H1 (cell line): ENCODE data around the gene KIT. TPM values are rescaled to one million over a fixed set of nuclear protein-coding genes. Genes with fewer than 3 reads are reported as not detected.

Experiments
- CTCF ChIA-PET: fragments of 300-600 bp; sonication (Branson Sonifier 250); formaldehyde crosslinking; loops from one replicate; lab custom pipeline; 2021; ENCODE audit not compliant: partially characterized antibody; lab: Charles Lee
- POLR2A ChIA-PET: fragments of 300-600 bp; sonication (Branson Sonifier 250); formaldehyde crosslinking; loops from one replicate; lab custom pipeline; 2021; ENCODE audit warnings: inconsistent platforms; ENCODE audit not compliant: partially characterized antibody; lab: Charles Lee
- DNase-seq, 2 experiments: peaks; one replicate each; pipeline versions ENCODE4 v3.0.0 to v3.0.0-alpha.2; 2010 to 2022; ENCODE audit warnings: low spot score in 2 of 2, low read depth in 1 of 2, mixed read lengths in 1 of 2
- FAIRE-seq: peaks from 2 replicates; lab custom pipeline; 2011; peaks lifted over from hg19 to GRCh38; lab: Jason Lieb, UNC
- H2AFZ ChIP-seq: 2 replicates; pipeline ENCODE4 v1.8.1; 2012; ENCODE audit warnings: low read length, inconsistent platforms
- H2AK5ac ChIP-seq: 2 replicates; pipeline ENCODE4 v1.6.1; 2013; ENCODE audit warnings: low read depth, low read length
- H2BK120ac ChIP-seq: replicated peaks from 2 replicates; pipeline ENCODE3; 2013; ENCODE audit warnings: low read depth, low read length, inconsistent platforms
- H2BK12ac ChIP-seq: 2 replicates; pipeline ENCODE4 v1.6.1; 2013; ENCODE audit warnings: low read depth, low read length
- H2BK15ac ChIP-seq: 2 replicates; pipeline ENCODE4 v1.6.1; 2013; ENCODE audit warnings: low read length
- H2BK20ac ChIP-seq: 2 replicates; pipeline ENCODE4 v1.6.1; 2013; ENCODE audit warnings: low read length
- H2BK5ac ChIP-seq: 2 replicates; pipeline ENCODE4 v1.6.1; 2013; ENCODE audit warnings: low read depth, low read length
- H3K14ac ChIP-seq: 2 replicates; pipeline ENCODE4 v1.6.1; 2013; ENCODE audit warnings: inconsistent platforms; ENCODE audit not compliant: insufficient read length
- H3K18ac ChIP-seq: 2 replicates; pipeline ENCODE4 v1.6.1; 2013; ENCODE audit warnings: low read length; ENCODE audit errors: extremely low read depth
- H3K23ac ChIP-seq: 2 replicates; pipeline ENCODE4 v1.6.1; 2013; ENCODE audit warnings: inconsistent platforms; ENCODE audit not compliant: insufficient read length
- H3K23me2 ChIP-seq: 2 replicates; pipeline ENCODE4 v1.6.1; 2013; ENCODE audit warnings: low read depth, low read length
- H3K27ac ChIP-seq: 2 replicates; pipeline ENCODE4 v1.6.1; 2011; ENCODE audit warnings: low read depth, low read length, inconsistent platforms
- H3K27me3 ChIP-seq, 4 experiments: replicated peaks in 1 of 4; 1 replicate in 1 of 4; 2 replicates in 3 of 4; pipeline versions ENCODE4 v1.6.1 to v1.8.1; 2011 to 2013; ENCODE audit warnings: low read length in 3 of 4, mild to moderate bottlenecking in 3 of 4, inconsistent platforms in 2 of 4, mixed read lengths in 2 of 4, moderate library complexity in 1 of 4; ENCODE audit not compliant: control insufficient read depth in 3 of 4, insufficient read depth in 3 of 4; ENCODE audit errors: extremely low read depth in 1 of 4
- H3K36me3 ChIP-seq, 4 experiments: 2 replicates each; pipeline versions ENCODE4 v1.6.1 to v1.8.1; 2011 to 2013; ENCODE audit warnings: mild to moderate bottlenecking in 4 of 4, low read length in 3 of 4, moderate library complexity in 2 of 4, control low read depth in 1 of 4, inconsistent platforms in 1 of 4; ENCODE audit not compliant: insufficient read depth in 4 of 4, control insufficient read depth in 2 of 4
- H3K4ac ChIP-seq: replicated peaks from 2 replicates; pipeline ENCODE3; 2013; ENCODE audit warnings: low read length, low read depth, mixed read lengths, inconsistent platforms; ENCODE audit not compliant: insufficient read length
- H3K4me1 ChIP-seq, 4 experiments: replicated peaks in 1 of 4; 1 replicate in 1 of 4; 2 replicates in 3 of 4; pipeline versions ENCODE4 v1.6.1 to v1.8.1; 2011 to 2013; ENCODE audit warnings: low read length in 3 of 4, inconsistent platforms in 2 of 4, mixed read lengths in 1 of 4; ENCODE audit not compliant: insufficient read depth in 4 of 4, control insufficient read depth in 3 of 4
- H3K4me2 ChIP-seq, 2 experiments: 2 replicates each; pipeline versions ENCODE4 v1.6.1 to v1.8.1; 2011 to 2013; ENCODE audit warnings: low read depth in 2 of 2, low read length in 2 of 2, control low read depth in 1 of 2, inconsistent platforms in 1 of 2, mild to moderate bottlenecking in 1 of 2; ENCODE audit not compliant: insufficient read depth in 1 of 2
- H3K4me3 ChIP-seq, 4 experiments: fragments of 200-600, 300-600 bp in 1 of 4; sonication (generic), shearing (Covaris generic), sonication (Bioruptor Twin) in 1 of 4; 2 replicates each; pipeline versions ENCODE4 v1.5.1 to v1.8.1; 2011 to 2016; ENCODE audit warnings: low read length in 4 of 4, low read depth in 3 of 4, control low read depth in 2 of 4, inconsistent platforms in 2 of 4, mild to moderate bottlenecking in 2 of 4, mixed read lengths in 1 of 4, moderate library complexity in 1 of 4; ENCODE audit not compliant: insufficient read depth in 2 of 4; ENCODE audit errors: extremely low read depth in 1 of 4
- H3K56ac ChIP-seq: replicated peaks from 2 replicates; pipeline ENCODE3; 2013; ENCODE audit warnings: low read depth, mild to moderate bottlenecking, mixed read lengths, low read length, inconsistent platforms; ENCODE audit not compliant: insufficient read length
- H3K79me1 ChIP-seq: 2 replicates; pipeline ENCODE4 v1.6.1; 2013; ENCODE audit warnings: low read depth, low read length, control low read depth
- H3K79me2 ChIP-seq, 2 experiments: 2 replicates each; pipeline versions ENCODE4 v1.6.1 to v1.8.1; 2012 to 2013; ENCODE audit warnings: low read length in 2 of 2, mild to moderate bottlenecking in 2 of 2, inconsistent platforms in 1 of 2; ENCODE audit not compliant: insufficient read depth in 2 of 2, control insufficient read depth in 1 of 2
- H3K9ac ChIP-seq, 4 experiments: replicated peaks in 1 of 4; 1 replicate in 1 of 4; 2 replicates in 3 of 4; pipeline versions ENCODE4 v1.6.1 to v1.8.1; 2011 to 2013; ENCODE audit warnings: low read depth in 3 of 4, low read length in 3 of 4, control low read depth in 2 of 4, mild to moderate bottlenecking in 2 of 4, moderate library complexity in 2 of 4, inconsistent platforms in 1 of 4; ENCODE audit errors: extremely low read depth in 1 of 4
- H3K9me3 ChIP-seq, 2 experiments: 2 replicates each; pipeline versions ENCODE4 v1.6.1 to v1.8.1; 2012 to 2013; ENCODE audit warnings: mild to moderate bottlenecking in 2 of 2, moderate library complexity in 2 of 2, control low read depth in 1 of 2, inconsistent platforms in 1 of 2, low read depth in 1 of 2, low read length in 1 of 2, mixed read lengths in 1 of 2; ENCODE audit not compliant: insufficient read depth in 2 of 2
- H4K20me1 ChIP-seq, 2 experiments: replicated peaks in 1 of 2; 2 replicates each; pipeline versions ENCODE3 to v1.8.1; 2011 to 2013; ENCODE audit warnings: inconsistent platforms in 2 of 2, low read length in 2 of 2, mild to moderate bottlenecking in 1 of 2; ENCODE audit not compliant: insufficient read depth in 2 of 2, control insufficient read depth in 1 of 2
- H4K5ac ChIP-seq: 2 replicates; pipeline ENCODE4 v1.6.1; 2013; ENCODE audit warnings: low read length, low read depth, mixed read lengths, inconsistent platforms; ENCODE audit not compliant: insufficient read length
- H4K8ac ChIP-seq: 2 replicates; pipeline ENCODE4 v1.8.0; 2013; ENCODE audit warnings: mild to moderate bottlenecking, moderate library complexity, low read length, inconsistent platforms; ENCODE audit not compliant: insufficient read depth; ENCODE audit errors: extremely low read depth
- H4K91ac ChIP-seq: replicated peaks from 2 replicates; pipeline ENCODE3; 2013; ENCODE audit warnings: low read length, mixed read lengths, inconsistent platforms; ENCODE audit not compliant: insufficient read length
- GABPA ChIP-seq: IDR thresholded peaks from 2 replicates; pipeline ENCODE4 v1.6.1; 2011; ENCODE audit warnings: mild to moderate bottlenecking, low read length, moderate library complexity, borderline replicate concordance; ENCODE audit not compliant: insufficient read depth
- SAP30 ChIP-seq: fragments of 300-600 bp; sonication (generic); IDR thresholded peaks from 2 replicates; pipeline ENCODE4 v1.7.1; 2012; ENCODE audit warnings: low read length, moderate library complexity, mild to moderate bottlenecking, inconsistent platforms; ENCODE audit not compliant: insufficient read depth, insufficient replicate concordance
- SP2 ChIP-seq: IDR thresholded peaks from 2 replicates; pipeline ENCODE4 v1.6.1; 2012; ENCODE audit warnings: mild to moderate bottlenecking, low read length, inconsistent platforms
- TBP ChIP-seq: IDR thresholded peaks from 2 replicates; pipeline ENCODE4 v1.6.1; 2011; ENCODE audit warnings: low read depth, low read length, improper control_type of control experiment
- WGBS, 2 experiments: shearing (Covaris generic) in 1 of 2; methylation state at CpG; one replicate each; pipeline versions ENCODE4 v1.1.6 to v1.1.7; 2013 to 2015; ENCODE audit warnings: low lambda C conversion rate in 2 of 2, mixed read lengths in 2 of 2, inconsistent platforms in 1 of 2, low coverage in 1 of 2, missing lambda C conversion rate in 1 of 2; ENCODE audit not compliant: insufficient replicate concordance in 2 of 2, insufficient coverage in 1 of 2, insufficient read length in 1 of 2; ENCODE audit errors: extremely low coverage in 1 of 2, missing lambda C conversion rate in 1 of 2; 5-methylcytosine and 5-hydroxymethylcytosine counted together
- polyA plus RNA-seq, 7 experiments: library from polyadenylated mRNA; depleted of rRNA in 3 of 7; stranded (reverse) in 5 of 7; unstranded in 2 of 7; fragments of >200 nt in 5 of 7; fragments of 200-250 nt in 2 of 7; gene quantifications; 1 replicate in 5 of 7; 2 replicates in 1 of 7; 4 replicates in 1 of 7; pipeline versions ENCODE4 v1.2.1 to v1.2.3, GENCODE V29; 2011 to 2013; ENCODE audit warnings: missing spikeins in 2 of 7, mixed read lengths in 2 of 7
- total RNA-seq: library from RNA; stranded (reverse); fragmentation: NEBNext Ultra II Directional; extraction: Animal tissue kit (Norgen Biotek cat#: 25700); gene quantifications from 2 replicates; pipeline ENCODE4 v1.2.1, GENCODE V29; 2021
- TF ChIP-seq, protein P1 (sequence below): IDR thresholded peaks from 2 replicates; pipeline ENCODE4 v1.6.1; 2012; ENCODE audit warnings: inconsistent platforms
- TF ChIP-seq, protein P2 (sequence below), 3 experiments: IDR thresholded peaks; 1 replicate in 2 of 3; 2 replicates in 1 of 3; pipeline versions ENCODE4 v1.5.1 to v1.6.1; 2011; ENCODE audit warnings: low read length in 3 of 3, mild to moderate bottlenecking in 3 of 3, inconsistent platforms in 2 of 3, low read depth in 1 of 3, moderate library complexity in 1 of 3; ENCODE audit not compliant: insufficient read depth in 1 of 3; ENCODE audit errors: control extremely low read depth in 1 of 3

KIT gene
- total and polyA plus RNA-seq, 2 of the 8 experiments (the other 6 are each of a cell fraction or from before 2014, with no cell fraction given) = 14.4 to 24.8 TPM

DNA sequence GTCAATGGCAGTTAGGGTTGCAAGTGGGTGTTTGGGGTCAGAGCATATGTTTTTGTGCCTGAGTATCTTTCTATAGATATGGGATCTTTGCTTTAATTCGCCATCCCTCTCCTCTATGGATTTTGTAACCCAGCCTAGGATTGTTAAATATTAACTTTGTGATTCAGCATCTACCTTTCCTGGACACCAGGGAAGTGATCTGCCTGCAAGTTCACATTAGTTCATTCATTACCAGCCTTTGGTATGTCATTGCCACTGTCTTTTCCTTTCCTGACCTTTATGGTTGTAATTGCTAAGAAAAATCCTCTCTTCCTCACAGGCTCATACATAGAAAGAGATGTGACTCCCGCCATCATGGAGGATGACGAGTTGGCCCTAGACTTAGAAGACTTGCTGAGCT, 73.8 kb downstream of the KIT start:
- H2AK5ac ChIP-seq = no peak overlapping the region
- no peak for FAIRE-seq
- no peak overlapping the region for H3K27ac ChIP-seq
- H3K56ac ChIP-seq = no peak overlapping the region
- ChIA-PET CTCF (no interaction called here), POLR2A (no interaction called here)
- H2AFZ ChIP-seq = no peak overlapping the region
- H3K4me1 ChIP-seq = peaks cover 0 to 3% (median 1%) of the 10 kb centered on the region in 4 experiments; a peak in 2 of 7 replicates
- no peaks in the 10 kb centered on the region for H3K9me3 ChIP-seq
- no peak overlapping the region for H3K4ac ChIP-seq
- H3K27me3 ChIP-seq = no peaks in the 10 kb centered on the region
- no peak overlapping the region for H4K5ac ChIP-seq
- H3K9ac ChIP-seq = no peak overlapping the region
- 68% methylated on average over 2 of the region's 3 CpGs; no CpG with 5 or more reads in 1 of the 2 experiments for WGBS, 2 experiments
- no peak overlapping the region for H3K4me3 ChIP-seq
- no peak overlapping the region for H3K4me2 ChIP-seq
- no peak overlapping the region for H2BK120ac ChIP-seq
- no peak overlapping the region for H2BK12ac ChIP-seq
- no peak overlapping the region for H3K14ac ChIP-seq
- no peaks in the 10 kb centered on the region for H3K79me1 ChIP-seq
- TF ChIP-seq SP2 (no peak), TBP (no peak), GABPA (no peak), SAP30 (no peak)
- TF ChIP-seq, protein P1, sequence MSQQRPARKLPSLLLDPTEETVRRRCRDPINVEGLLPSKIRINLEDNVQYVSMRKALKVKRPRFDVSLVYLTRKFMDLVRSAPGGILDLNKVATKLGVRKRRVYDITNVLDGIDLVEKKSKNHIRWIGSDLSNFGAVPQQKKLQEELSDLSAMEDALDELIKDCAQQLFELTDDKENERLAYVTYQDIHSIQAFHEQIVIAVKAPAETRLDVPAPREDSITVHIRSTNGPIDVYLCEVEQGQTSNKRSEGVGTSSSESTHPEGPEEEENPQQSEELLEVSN = no peak
- TF ChIP-seq, protein P2, sequence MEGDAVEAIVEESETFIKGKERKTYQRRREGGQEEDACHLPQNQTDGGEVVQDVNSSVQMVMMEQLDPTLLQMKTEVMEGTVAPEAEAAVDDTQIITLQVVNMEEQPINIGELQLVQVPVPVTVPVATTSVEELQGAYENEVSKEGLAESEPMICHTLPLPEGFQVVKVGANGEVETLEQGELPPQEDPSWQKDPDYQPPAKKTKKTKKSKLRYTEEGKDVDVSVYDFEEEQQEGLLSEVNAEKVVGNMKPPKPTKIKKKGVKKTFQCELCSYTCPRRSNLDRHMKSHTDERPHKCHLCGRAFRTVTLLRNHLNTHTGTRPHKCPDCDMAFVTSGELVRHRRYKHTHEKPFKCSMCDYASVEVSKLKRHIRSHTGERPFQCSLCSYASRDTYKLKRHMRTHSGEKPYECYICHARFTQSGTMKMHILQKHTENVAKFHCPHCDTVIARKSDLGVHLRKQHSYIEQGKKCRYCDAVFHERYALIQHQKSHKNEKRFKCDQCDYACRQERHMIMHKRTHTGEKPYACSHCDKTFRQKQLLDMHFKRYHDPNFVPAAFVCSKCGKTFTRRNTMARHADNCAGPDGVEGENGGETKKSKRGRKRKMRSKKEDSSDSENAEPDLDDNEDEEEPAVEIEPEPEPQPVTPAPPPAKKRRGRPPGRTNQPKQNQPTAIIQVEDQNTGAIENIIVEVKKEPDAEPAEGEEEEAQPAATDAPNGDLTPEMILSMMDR (IDR thresholded peaks at IDR 0.05; ENCODE audit: control extremely low read depth in 1 of 3, insufficient read depth in 1 of 3, low read depth in 1 of 3, low read length in 3 of 3) = no peak
- no peak overlapping the region for H3K23ac ChIP-seq
- H3K18ac ChIP-seq = no peak overlapping the region
- H3K36me3 ChIP-seq = peaks cover 0 to 38% (median 13%) of the 10 kb centered on the region in 4 experiments; a peak in 5 of 8 replicates
- H4K20me1 ChIP-seq = no peaks in the 10 kb centered on the region
- no peak overlapping the region for H2BK5ac ChIP-seq
- no peak overlapping the region for H4K8ac ChIP-seq
- no peaks in the 10 kb centered on the region for H3K79me2 ChIP-seq
- H4K91ac ChIP-seq = no peak overlapping the region
- H2BK20ac ChIP-seq = no peak overlapping the region
- H3K23me2 ChIP-seq = no peaks in the 10 kb centered on the region
- no peak overlapping the region for H2BK15ac ChIP-seq
- no peak for DNase-seq
